Renal pelvis (tissue), 4 donors: ENCODE data around the gene CRY2. TPM values are rescaled to one million over a fixed set of nuclear protein-coding genes. Genes with fewer than 3 reads are reported as not detected.

Experiments
- DNase-seq: peaks from one replicate; pipeline ENCODE4 v3.0.0-alpha.2; 2013
- polyA plus RNA-seq, 3 donors: library from polyadenylated mRNA; unstranded; fragments of 120-200 nt; gene quantifications; one replicate each; pipeline ENCODE4 v1.2.1, GENCODE V29; 2013; ENCODE audit not compliant: insufficient read length in 3 of 3

The CRY2 gene
- polyA plus RNA-seq, 3 donors, result 26.5 to 33.1 (median 32.4) TPM

DNA sequence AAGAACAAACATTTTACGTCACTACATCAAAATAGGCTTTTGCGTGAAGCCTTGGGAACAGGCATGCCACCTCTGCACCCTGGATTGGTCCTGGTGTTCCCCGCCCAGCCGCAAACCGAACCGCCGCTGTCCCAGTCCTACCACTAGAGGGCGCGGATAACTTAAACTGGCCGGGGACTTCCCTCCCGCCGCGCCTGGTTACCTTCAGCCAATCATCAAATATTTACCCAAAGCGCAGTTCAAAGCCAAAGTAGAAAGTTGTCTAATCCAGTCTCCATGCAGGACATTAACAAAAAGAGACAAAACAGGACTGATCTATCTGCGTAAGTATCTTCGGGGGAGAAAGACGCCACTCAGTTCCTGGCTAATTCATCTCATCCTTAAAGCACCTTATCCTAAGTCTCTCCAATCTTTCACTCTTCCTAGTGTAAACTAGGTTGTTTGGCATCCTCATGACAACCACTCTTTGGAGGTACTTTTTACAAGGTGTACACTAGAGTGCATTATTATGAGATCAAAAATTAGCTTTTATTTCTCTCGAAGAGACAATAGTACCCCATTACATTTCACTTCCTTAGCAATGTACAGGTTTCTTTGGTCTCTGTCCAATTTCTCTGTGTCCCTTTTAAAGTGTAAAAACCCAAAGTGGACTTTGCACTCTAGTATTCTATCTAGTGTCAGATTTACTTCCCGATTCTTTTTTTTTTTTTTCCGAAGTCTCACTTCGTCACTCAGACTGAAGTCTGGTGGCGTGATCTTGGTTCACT lies 3.9 kb upstream of the CRY2 start:
- DNase-seq, result peak; percentile 91

DNA sequence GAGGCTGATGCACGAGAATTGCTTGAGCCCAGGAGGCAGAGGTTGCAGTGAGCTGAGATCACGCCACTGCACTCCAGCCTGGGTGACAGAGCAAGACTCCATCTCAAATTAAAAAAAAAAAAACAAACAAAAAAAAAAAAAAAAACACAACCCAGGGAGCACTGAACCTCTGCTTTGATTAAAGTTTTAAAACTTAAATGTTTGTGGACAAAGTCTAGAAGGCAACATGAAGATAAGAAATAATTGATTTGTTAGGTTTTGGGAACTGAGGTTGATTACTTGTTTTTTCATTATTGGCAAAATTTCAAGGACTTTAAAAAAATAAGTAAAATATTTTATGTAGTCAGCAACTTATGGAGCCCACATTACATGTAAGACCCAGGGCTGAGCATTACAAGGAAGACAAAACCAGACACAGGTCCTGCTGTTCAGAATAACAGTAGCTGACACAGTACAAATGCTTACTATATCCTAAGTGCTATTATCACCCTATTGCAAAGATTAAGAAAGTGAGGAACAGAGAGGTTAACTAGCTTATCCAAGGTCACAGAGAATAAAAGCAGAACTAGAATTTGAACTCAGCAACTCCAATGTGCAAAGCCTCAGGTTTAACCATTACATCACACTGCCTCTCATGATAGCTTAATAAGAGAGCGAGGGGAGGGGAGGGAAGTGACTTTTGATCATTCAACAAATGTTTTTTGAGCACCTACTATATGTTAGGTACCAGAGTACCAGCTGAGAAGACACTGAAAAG lies 2.3 kb upstream of the CRY2 start:
- DNase-seq, result no peak

DNA sequence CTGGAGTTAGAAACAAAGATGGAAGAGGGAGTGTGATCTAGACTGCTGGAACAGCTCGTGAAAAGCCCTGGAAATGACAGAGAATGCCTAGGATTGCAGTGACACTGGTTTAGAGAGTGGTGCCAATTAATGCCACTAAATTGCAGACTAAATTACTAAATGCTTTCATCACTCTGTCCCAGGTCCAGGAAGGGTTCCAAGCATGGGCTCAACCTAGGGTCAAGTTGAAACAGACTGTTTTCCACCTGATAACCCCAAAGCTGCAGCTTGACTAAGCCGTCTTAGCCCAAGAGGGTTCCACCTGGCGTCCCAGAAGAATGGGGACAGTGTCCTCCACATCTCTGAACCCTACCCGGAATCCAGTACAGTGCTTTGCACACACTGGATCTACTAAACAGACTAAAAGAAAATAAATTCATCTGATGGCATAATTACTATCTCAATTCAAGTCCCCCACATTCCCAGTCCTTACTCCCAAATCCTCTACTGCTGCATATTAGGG lies 1.1 kb upstream of the CRY2 start:
- no peak for DNase-seq

DNA sequence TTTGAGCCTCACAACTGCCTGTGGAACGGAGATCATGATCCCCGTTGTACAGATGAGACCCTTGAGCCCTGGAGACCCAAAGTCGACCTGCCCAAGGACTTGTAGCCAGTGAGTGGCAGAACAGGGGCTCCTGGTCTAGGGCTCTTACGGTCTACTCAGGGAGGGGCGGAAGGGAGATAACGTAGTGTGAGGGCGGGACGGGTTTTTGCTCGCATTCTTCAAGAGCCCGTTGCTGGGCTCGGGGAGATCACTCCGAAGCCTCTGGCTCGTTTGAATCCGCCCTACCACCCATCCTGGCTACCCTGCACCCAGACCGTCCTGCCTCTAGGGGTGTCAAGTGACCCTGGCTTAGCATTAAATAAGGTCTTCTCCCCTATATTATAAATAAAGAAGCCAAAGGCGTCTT lies 639 bp downstream of the CRY2 start:
- DNase-seq, result peak; percentile 59

DNA sequence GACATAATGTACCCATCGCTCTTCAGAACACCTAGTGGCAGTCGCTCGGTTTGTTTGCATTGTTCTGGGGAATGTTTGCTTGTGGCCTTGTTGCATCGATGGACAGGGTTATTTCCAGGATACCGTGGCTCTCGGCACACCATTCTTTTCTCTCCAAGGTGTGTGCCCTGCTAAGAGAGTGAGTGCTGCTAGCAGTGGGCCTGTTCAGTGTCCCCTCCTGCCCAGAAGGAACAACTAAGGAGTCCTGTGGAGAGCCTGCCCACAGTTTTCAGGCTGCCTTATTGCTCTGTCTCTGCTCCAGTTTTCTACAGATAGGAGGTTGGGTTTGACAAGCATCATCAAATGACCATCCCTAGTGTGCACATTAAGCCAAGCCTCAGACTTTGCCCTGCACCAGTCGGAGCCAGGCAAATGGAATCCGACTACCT lies 1.4 kb downstream of the CRY2 start:
- no peak for DNase-seq

DNA sequence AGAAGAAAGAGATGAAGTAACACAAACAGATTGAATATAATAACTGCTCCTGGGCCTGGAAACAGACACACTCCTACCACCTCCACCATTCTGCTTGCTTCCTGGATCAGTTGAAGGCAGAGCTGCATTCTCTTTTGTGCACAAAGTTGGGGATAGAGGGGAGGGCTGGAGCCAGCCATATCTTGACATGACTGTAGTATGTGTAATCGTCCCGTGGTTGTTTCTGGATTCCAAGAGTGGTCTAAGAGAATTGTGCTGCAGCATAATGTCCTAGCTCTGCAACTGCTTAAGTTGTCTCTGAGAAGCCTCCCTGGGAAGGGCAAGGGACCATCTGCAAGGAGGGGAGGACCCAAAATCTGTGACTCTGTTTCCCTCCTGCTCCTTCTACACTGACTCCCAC lies 3.2 kb downstream of the CRY2 start:
- no peak for DNase-seq

GRCh38 chr11:45851228-45851627 lies 4.0 kb downstream of the CRY2 start:
- DNase-seq, result no peak

DNA sequence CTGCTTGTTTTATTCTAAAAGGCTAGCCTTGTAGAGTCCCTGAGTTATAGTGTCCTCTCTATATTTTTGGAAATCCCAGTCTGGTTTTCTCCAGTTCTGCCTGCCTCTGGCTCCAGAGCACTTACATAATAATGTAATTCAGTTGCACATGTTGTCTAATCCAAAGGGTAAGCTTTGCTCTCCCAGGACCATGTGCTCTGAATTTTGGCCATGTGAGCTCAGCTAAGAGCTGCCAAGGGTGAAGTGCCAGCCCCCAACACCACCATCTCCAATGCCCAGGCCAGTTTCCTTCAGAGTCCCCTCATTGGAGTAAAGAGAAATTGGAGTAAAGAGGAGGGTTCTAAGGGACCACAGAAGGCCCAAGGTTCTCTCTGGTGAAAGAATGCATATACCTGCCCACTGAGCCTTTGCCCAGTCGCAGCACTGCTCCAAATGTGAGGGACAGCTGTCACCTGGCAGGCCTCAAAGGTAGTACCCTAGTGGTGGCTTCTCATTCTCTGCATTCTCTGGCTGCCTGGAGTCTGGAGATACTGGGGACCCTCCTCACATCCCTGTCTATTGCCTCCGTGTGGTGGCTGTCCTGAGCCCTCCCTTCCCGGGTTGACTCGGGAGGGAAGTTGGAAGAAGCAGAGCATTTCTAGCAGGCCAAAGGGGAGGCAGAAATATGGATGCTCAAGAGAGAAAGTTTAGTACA lies 4.9 kb downstream of the CRY2 start:
- DNase-seq, result no peak

GRCh38 chr11:45852712-45853101 lies 5.4 kb downstream of the CRY2 start:
- no peak for DNase-seq

DNA sequence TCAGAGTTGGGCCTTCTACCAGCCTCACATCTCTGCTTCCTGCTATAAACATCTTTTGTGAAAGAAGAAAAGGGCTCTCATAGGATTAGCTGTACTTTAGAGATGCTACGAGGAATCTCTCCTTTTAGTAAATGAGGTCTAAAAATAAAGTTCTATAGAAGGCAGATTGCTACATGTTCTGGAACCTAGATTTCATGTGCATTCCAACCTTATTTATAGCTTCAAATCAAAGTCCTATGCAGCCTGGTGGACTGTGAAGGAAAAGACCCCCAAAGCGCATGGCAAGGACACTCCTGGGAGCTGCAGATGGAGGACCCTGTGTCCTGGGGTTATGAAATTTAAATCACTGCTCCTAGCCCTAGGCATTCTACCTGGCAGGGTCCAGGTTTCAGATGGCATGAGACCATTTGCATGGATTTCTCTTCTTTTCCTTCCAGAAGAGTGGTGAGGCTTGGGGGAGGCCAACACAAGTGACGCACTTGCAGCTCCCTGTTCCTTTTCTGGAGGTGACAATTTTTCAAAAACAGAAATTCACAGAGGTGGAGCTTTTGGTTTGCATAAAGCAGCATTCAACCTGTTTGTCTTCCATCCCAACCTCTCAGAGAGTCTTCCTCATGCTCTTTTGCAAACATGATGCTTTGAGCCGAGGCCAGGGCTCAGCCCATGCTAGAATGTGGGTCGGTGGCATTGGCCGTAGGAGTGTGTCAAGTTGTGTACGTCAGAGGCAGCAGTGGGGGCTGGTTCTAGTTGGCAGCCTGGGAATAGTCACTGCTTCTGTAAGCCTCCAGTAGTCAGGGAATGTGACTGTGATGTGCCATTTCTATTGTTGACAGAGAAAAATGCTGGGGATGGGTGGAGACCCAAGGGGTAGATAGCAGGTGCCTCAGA lies 6.3 kb downstream of the CRY2 start:
- no peak for DNase-seq

DNA sequence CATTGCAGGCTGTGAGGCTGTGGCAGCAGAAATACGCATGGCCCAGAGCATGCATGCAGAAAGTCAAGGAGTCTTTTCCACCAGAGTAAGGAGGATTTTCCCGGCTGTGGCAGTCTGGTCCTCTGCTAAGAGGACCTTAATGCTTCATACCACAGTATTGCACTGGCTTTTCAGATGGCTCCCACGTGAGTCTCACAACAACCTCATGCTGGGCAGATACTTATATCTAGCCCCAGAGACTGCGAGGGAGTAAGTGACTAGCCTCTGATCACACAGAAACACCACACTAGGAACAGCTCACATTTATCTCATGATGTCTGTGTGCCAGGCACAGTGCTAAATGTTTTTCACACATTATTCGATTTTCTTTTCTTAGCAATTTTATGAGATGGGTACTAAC lies 8.0 kb downstream of the CRY2 start:
- no peak for DNase-seq

DNA sequence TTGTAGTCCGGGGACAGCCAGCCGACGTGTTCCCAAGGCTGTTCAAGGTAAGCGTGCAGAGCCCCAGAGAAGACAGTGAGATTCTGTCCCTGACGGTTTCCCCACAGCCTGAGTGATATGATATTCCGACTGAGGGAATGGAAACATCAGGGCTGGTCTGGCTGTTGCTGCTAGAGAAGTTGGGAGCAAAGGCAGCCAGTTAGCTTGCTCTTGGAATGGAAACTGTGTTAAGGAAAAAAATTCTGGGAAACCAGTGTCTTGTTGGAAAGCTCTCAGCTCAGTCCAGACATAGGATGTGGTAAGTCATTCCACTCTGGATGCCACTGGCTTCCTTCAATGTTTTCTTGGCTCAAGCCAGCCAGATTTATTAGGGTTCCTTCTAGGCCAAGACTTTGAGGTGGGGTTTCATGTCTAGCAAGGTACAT lies 8.8 kb downstream of the CRY2 start:
- DNase-seq, result no peak

DNA sequence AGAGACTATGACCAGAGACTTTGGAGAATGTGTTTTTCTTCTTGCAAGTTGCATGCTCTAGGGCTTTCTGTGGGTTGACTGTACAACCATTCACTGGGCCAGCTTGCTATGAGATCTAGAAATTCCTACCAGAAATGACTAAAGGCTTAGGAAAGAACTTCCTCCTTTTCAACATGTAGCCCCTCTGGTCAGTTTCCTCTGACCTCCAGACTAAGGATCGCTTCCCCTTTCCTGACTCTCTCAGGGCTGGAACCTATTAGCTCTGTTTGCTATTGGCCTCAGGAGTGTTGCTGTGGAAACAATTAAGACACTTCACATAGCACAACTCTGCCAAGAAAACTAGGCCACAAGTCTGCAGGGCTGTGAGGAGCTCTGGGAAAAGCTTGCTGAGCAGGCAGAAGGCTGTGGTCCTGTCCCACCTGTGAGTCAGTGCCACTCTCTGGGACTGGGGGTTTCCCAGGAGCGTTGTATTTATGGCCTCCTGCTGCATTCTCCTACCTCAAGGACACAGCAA lies 10.7 kb downstream of the CRY2 start:
- DNase-seq, result no peak

DNA sequence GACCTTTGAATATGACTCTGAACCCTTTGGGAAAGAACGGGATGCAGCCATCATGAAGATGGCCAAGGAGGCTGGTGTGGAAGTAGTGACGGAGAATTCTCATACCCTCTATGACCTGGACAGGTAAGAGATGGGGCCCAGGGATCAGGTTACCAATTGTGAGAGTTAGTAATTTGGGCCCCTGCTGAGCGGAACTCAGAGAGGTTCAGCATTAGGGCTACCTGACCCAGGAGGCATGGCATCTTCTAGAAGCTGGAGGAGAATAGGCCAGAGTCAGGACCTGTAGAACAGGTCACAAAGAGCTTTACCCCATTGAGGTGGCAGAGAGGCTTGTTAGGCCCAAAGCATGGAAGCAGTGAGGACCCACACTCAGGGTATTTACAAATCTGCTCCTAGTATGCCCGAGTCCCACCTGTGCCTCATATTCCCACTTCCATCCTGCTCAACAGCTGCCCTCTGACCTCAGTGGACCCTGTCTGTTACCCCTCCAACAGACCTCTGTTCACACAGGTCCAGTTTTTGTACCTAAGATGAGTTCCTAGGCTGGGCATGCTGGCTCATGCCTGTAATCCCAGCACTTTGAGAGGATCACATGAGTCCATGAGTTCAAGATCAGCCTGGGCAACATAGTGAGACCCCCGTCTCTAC lies 11.6 kb downstream of the CRY2 start:
- DNase-seq, result no peak

GRCh38 chr11:45859661-45860140 lies 12.4 kb downstream of the CRY2 start:
- peak; percentile 54 for DNase-seq

DNA sequence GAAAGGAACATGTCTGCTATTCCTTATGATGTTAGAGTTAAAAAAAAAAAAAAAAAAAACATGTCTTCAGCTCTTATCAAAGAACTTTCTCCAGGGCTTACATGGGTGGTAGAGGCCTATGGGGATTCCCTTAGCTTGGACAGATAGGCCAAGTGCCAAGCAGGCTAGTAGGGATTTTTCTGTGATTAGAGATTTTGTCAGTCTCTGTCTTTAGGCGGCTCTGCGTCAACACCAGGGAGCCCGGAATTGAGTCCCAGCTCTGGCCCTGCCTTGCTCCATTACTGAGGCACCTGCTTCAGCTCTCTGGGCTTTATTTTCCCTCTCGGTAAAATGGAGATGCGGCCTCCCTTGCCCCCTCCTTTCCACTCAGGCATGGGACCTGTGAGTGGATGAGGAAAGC lies 13.1 kb downstream of the CRY2 start:
- DNase-seq, result no peak

DNA sequence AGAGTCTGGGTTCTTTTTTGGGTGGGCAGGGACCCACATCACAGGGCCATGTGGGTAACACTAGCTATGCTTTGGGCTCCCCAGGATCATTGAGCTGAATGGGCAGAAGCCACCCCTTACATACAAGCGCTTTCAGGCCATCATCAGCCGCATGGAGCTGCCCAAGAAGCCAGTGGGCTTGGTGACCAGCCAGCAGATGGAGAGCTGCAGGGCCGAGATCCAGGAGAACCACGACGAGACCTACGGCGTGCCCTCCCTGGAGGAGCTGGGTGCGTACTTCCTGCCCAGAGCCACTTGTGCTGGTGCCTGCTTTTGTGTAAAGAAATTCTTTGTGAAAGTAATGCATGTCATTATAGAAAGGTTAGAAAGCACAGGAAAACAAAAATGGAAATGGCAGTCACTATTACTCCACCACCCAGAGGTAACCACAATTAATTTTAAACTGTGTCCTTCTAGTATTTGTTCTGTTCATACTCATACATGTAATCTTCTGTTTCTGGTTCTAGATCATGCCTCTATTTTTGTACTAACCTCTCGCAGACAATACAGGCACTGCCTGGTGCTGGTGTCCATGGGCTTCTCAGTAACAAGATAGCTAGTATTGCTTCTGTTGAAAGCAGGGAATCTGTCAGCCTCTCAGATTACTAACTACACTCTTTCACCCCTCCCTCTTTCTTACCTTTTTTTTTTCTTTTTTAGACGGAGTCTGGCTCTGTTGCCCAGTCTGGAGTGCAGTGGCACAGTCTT lies 13.7 kb downstream of the CRY2 start:
- no peak for DNase-seq

- DNase-seq, result no peak
These were observed 16.8 kb downstream of the CRY2 start for GRCh38 chr11:45864041-45864440.

DNA sequence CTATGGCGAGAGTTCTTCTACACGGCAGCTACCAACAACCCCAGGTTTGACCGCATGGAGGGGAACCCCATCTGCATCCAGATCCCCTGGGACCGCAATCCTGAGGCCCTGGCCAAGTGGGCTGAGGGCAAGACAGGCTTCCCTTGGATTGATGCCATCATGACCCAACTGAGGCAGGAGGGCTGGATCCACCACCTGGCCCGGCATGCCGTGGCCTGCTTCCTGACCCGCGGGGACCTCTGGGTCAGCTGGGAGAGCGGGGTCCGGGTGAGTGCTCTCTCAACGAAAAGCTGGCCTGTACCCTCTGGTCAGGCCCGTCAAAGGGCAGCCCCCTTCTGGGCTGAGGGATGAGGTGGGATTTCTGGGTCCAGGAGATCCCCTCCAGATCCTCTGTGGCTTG lies 22.3 kb downstream of the CRY2 start:
- no peak for DNase-seq

GRCh38 chr11:45870706-45871105 lies 23.4 kb downstream of the CRY2 start:
- no peak for DNase-seq
